22Rv1 (cell line): ENCODE data around the gene NMNAT3.

ENCODE experiments used
- CTCF ChIP-seq: fragments of 450-650 bp; IDR thresholded peaks from 2 replicates; pipeline ENCODE4 v1.5.1; 2017; ENCODE audit warnings: mild to moderate bottlenecking
- ZFX ChIP-seq: fragments of 450-650 bp; IDR thresholded peaks from 2 replicates; pipeline ENCODE4 v1.6.1; 2017; ENCODE audit warnings: antibody characterized with exemption, borderline replicate concordance

GRCh38 chr3:139523718-139524117 lies 154.1 kb downstream of the NMNAT3 start:
- TF ChIP-seq CTCF (no peak), ZFX (no peak)
